Common myeloid progenitor, CD34-positive (primary cell): ENCODE data around the gene KREMEN1.

ENCODE experiments used
- CTCF ChIA-PET: fragments of 350-600 bp; sonication (Branson Sonifier 250); formaldehyde crosslinking; loops from one replicate; lab custom pipeline; 2021; ENCODE audit warnings: antibody characterized with exemption; lab: Charles Lee
- POLR2A ChIA-PET: fragments of 350-600 bp; sonication (Branson Sonifier 250); formaldehyde crosslinking; loops from one replicate; lab custom pipeline; 2021; ENCODE audit warnings: antibody characterized with exemption; lab: Charles Lee
- DNase-seq, 3 donors: peaks; one replicate each; pipeline versions ENCODE4 v3.0.0 to v3.0.0-alpha.2; 2013
- H3K27ac ChIP-seq, 2 experiments: 1 replicate in 1 of 2; 2 replicates in 1 of 2; pipeline ENCODE4 v1.7.0; 2013; ENCODE audit warnings: inconsistent platforms in 2 of 2, low read length in 2 of 2, mild to moderate bottlenecking in 2 of 2, low read depth in 1 of 2, moderate library complexity in 1 of 2; ENCODE audit not compliant: severe bottlenecking in 2 of 2, insufficient read depth in 1 of 2, poor library complexity in 1 of 2
- H3K27me3 ChIP-seq, 5 experiments: replicated peaks in 2 of 5; 1 replicate in 3 of 5; 2 replicates in 2 of 5; pipeline versions ENCODE4 v1.6.1 to v1.7.0; 2013; ENCODE audit warnings: low read length in 4 of 5, mild to moderate bottlenecking in 2 of 5, moderate library complexity in 2 of 5, inconsistent platforms in 1 of 5; ENCODE audit not compliant: insufficient read depth in 5 of 5, control insufficient read depth in 4 of 5
- H3K36me3 ChIP-seq, 4 experiments: 1 replicate in 2 of 4; 2 replicates in 2 of 4; pipeline versions ENCODE4 v1.6.1 to v1.7.0; 2013; ENCODE audit warnings: low read length in 3 of 4, control low read depth in 1 of 4, mild to moderate bottlenecking in 1 of 4; ENCODE audit not compliant: control insufficient read depth in 4 of 4, insufficient read depth in 4 of 4
- H3K4me1 ChIP-seq, 4 experiments: 1 replicate in 3 of 4; 2 replicates in 1 of 4; pipeline versions ENCODE4 v1.6.1 to v1.7.1; 2013; ENCODE audit warnings: low read length in 3 of 4, mild to moderate bottlenecking in 3 of 4, control low read depth in 1 of 4, inconsistent platforms in 1 of 4, moderate library complexity in 1 of 4; ENCODE audit not compliant: control insufficient read depth in 4 of 4, insufficient read depth in 4 of 4; ENCODE audit errors: control extremely low read depth in 1 of 4
- H3K4me3 ChIP-seq, 7 experiments: 1 replicate in 4 of 7; 2 replicates in 3 of 7; pipeline versions ENCODE4 v1.5.1 to v1.7.0; 2013; ENCODE audit warnings: mild to moderate bottlenecking in 7 of 7, low read length in 6 of 7, moderate library complexity in 6 of 7, inconsistent platforms in 2 of 7, low read depth in 2 of 7, control low read depth in 1 of 7; ENCODE audit not compliant: insufficient read depth in 4 of 7, control insufficient read depth in 1 of 7; ENCODE audit errors: extremely low read depth in 1 of 7
- H3K9me3 ChIP-seq, 5 experiments: 1 replicate in 4 of 5; 2 replicates in 1 of 5; pipeline versions ENCODE4 v1.6.1 to v1.7.1; 2013; ENCODE audit warnings: low read length in 4 of 5, mild to moderate bottlenecking in 2 of 5, inconsistent platforms in 1 of 5, low read depth in 1 of 5, moderate library complexity in 1 of 5; ENCODE audit not compliant: control insufficient read depth in 4 of 5, insufficient read depth in 2 of 5; ENCODE audit errors: control extremely low read depth in 1 of 5
- WGBS: methylation state at CpG from one replicate; pipeline ENCODE4 v1.1.5; 2013; ENCODE audit not compliant: insufficient coverage; 5-methylcytosine and 5-hydroxymethylcytosine counted together

Gene KREMEN1

DNA sequence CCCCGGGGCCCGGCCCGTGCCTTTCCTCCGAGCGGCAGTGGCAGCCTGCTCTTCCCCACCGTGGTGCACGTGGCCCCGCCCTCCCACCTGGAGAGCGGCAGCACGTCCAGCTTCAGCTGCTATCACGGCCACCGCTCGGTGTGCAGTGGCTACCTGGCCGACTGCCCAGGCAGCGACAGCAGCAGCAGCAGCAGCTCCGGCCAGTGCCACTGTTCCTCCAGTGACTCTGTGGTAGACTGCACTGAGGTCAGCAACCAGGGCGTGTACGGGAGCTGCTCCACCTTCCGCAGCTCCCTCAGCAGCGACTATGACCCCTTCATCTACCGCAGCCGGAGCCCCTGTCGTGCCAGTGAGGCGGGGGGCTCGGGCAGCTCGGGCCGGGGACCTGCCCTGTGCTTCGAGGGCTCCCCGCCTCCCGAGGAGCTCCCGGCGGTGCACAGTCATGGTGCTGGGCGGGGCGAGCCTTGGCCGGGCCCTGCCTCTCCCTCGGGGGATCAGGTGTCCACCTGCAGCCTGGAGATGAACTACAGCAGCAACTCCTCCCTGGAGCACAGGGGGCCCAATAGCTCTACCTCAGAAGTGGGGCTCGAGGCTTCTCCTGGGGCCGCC is 23.1 kb upstream of the KREMEN1 start:
- peaks cover 0 to 38% (median 7%) of the 10 kb centered on the region in 4 experiments for H3K36me3 ChIP-seq

GRCh38 chr22:29050457-29050856 is 22.4 kb upstream of the KREMEN1 start:
- 97% methylated on average over 23 of the region's 24 CpGs for WGBS
- H3K4me3 ChIP-seq = no peak overlapping the region
- no peak overlapping the region for H3K27ac ChIP-seq
- CTCF ChIA-PET = interaction anchor here (1.4 kb wide), 1 partner anchor 10 kb away, joined by 6 read pairs; no protein-coding TSS in a partner anchor
- no peaks in the 10 kb centered on the region for H3K4me1 ChIP-seq
- no peak for DNase-seq
- H3K9me3 ChIP-seq = no peaks in the 10 kb centered on the region
- H3K27me3 ChIP-seq = no peaks in the 10 kb centered on the region
- peaks cover 0 to 37% (median 6%) of the 10 kb centered on the region in 4 experiments for H3K36me3 ChIP-seq
- POLR2A ChIA-PET = interaction anchor here (0.6 kb wide), 1 partner anchor 131 kb away, joined by 3 read pairs; no protein-coding TSS in a partner anchor

More for the DNA sequence above, 23.1 kb upstream of the KREMEN1 start:
- no peaks in the 10 kb centered on the region for H3K9me3 ChIP-seq
- 96% methylated on average over 36 of the region's 38 CpGs for WGBS
- CTCF ChIA-PET = interaction anchor here (1.4 kb wide), 1 partner anchor 9 kb away, joined by 6 read pairs; no protein-coding TSS in a partner anchor
- no peak overlapping the region for H3K27ac ChIP-seq
- H3K4me1 ChIP-seq = no peaks in the 10 kb centered on the region
- no peak for DNase-seq
- no peaks in the 10 kb centered on the region for H3K27me3 ChIP-seq
- POLR2A ChIA-PET = interaction anchor here (0.6 kb wide), 1 partner anchor 130 kb away, joined by 3 read pairs; no protein-coding TSS in a partner anchor
- H3K4me3 ChIP-seq = no peak overlapping the region

GRCh38 chr22:29053048-29053702 is 19.7 kb upstream of the KREMEN1 start:
- no peaks in the 10 kb centered on the region for H3K9me3 ChIP-seq
- no peak for DNase-seq
- H3K36me3 ChIP-seq = peaks cover 0 to 16% (median 6%) of the 10 kb centered on the region in 4 experiments
- H3K27ac ChIP-seq = no peak overlapping the region
- WGBS = 99% methylated on average over 7 of the region's 8 CpGs
- no peak overlapping the region for H3K4me3 ChIP-seq
- no peaks in the 10 kb centered on the region for H3K27me3 ChIP-seq
- POLR2A ChIA-PET = no interaction called here
- CTCF ChIA-PET = interaction anchor here (0.8 to 1.1 kb wide), 3 partner anchors 11 to 453 kb away, joined by 3 read pairs; no protein-coding TSS in a partner anchor
- no peaks in the 10 kb centered on the region for H3K4me1 ChIP-seq

- H3K36me3 ChIP-seq = peaks cover 0 to 7% (median 3%) of the 10 kb centered on the region in 4 experiments
- no peak for DNase-seq
- WGBS = 95% methylated on average over 10 of the region's 10 CpGs
- ChIA-PET POLR2A (interaction anchor here (0.6 kb wide), 2 partner anchors 155 to 622 kb away, joined by 3 read pairs; no protein-coding TSS in a partner anchor), CTCF (interaction anchor here (1.1 to 1.2 kb wide), 2 partner anchors 191 to 454 kb away, joined by 3 to 4 read pairs; no protein-coding TSS in a partner anchor)
- H3K4me3 ChIP-seq = no peak overlapping the region
- no peaks in the 10 kb centered on the region for H3K9me3 ChIP-seq
- H3K27me3 ChIP-seq = peaks cover 0 to 6% (median 0%) of the 10 kb centered on the region in 5 experiments
- H3K27ac ChIP-seq = no peak overlapping the region
- no peaks in the 10 kb centered on the region for H3K4me1 ChIP-seq
Observed at GRCh38 chr22:29054251-29054767, 18.5 kb upstream of the KREMEN1 start.

GRCh38 chr22:29055192-29055830 is 17.5 kb upstream of the KREMEN1 start:
- Histone ChIP-seq H3K4me3 (no peak overlapping the region), H3K4me1 (peaks cover 0 to 2% (median 0%) of the 10 kb centered on the region in 4 experiments), H3K36me3 (peaks cover 0 to 3% (median under 1%) of the 10 kb centered on the region in 4 experiments), H3K27ac (no peak overlapping the region), H3K9me3 (no peaks in the 10 kb centered on the region), H3K27me3 (peaks cover 0 to 12% (median 3%) of the 10 kb centered on the region in 5 experiments)
- DNase-seq = no peak
- 95% methylated on average over 11 of the region's 14 CpGs for WGBS
- CTCF ChIA-PET = interaction anchor here (0.9 to 1.4 kb wide), 3 partner anchors 9 to 190 kb away, joined by 3 to 4 read pairs (median 3); no protein-coding TSS in a partner anchor
- POLR2A ChIA-PET = interaction anchor here (0.6 kb wide), 1 partner anchor 623 kb away, joined by 3 read pairs; no protein-coding TSS in a partner anchor

- Histone ChIP-seq H3K4me1 (peaks cover 0 to 6% (median 0%) of the 10 kb centered on the region in 4 experiments), H3K27me3 (peaks cover 0 to 19% (median 5%) of the 10 kb centered on the region in 5 experiments), H3K27ac (no peak overlapping the region), H3K4me3 (no peak overlapping the region), H3K9me3 (no peaks in the 10 kb centered on the region), H3K36me3 (no peaks in the 10 kb centered on the region)
- 95% methylated on average over 2 of the region's 3 CpGs for WGBS
- DNase-seq = no peak
- ChIA-PET CTCF (interaction anchor here (1.4 kb wide), 1 partner anchor 16 kb away, joined by 3 read pairs; no protein-coding TSS in a partner anchor), POLR2A (no interaction called here)
Observed at GRCh38 chr22:29056472-29056871, 16.4 kb upstream of the KREMEN1 start.
